ENCODE results near the gene PPIP5K1.
A peak's percentile ranks its signal among the peaks of the same experiment; 100 is the strongest.

Gene PPIP5K1

GRCh38 chr15:43516801-43517353 is 73.1 kb downstream of the PPIP5K1 start:
- no peak for DNase-seq

- DNase-seq: no peak
Measured at GRCh38 chr15:43516185-43516584, 73.8 kb downstream of the PPIP5K1 start.

GRCh38 chr15:43515741-43516140 is 74.3 kb downstream of the PPIP5K1 start:
- DNase-seq: no peak

- no peak for DNase-seq
Measured at GRCh38 chr15:43514241-43515057, 75.6 kb downstream of the PPIP5K1 start.

GRCh38 chr15:43513550-43513949 is 76.5 kb downstream of the PPIP5K1 start:
- DNase-seq: no peak

GRCh38 chr15:43511012-43511885 is 78.8 kb downstream of the PPIP5K1 start:
- DNase-seq: no peak

- peak; percentile 96 for DNase-seq
Measured at GRCh38 chr15:43510200-43511011, 79.6 kb downstream of the PPIP5K1 start.

GRCh38 chr15:43509660-43510199 is 80.3 kb downstream of the PPIP5K1 start:
- DNase-seq: no peak

GRCh38 chr15:43508991-43509659 is 80.9 kb downstream of the PPIP5K1 start:
- no peak for DNase-seq

- DNase-seq: no peak
Measured at GRCh38 chr15:43508421-43508820, 81.6 kb downstream of the PPIP5K1 start.

- no peak for DNase-seq
Measured at GRCh38 chr15:43505738-43506137, 84.3 kb downstream of the PPIP5K1 start.

- no peak for DNase-seq
Measured at GRCh38 chr15:43499635-43500034, 90.4 kb downstream of the PPIP5K1 start.

GRCh38 chr15:43498990-43499389 is 91.0 kb downstream of the PPIP5K1 start:
- DNase-seq: no peak

- no peak for DNase-seq
Measured at GRCh38 chr15:43493703-43494472, 96.1 kb downstream of the PPIP5K1 start.

GRCh38 chr15:43492673-43493601 is 97.1 kb downstream of the PPIP5K1 start, which contains the start of gene TP53BP1:
TSS of gene TP53BP1 (minus strand) at chr15:43493156. CDS start at chr15:43493043, 113 bp downstream.
- DNase-seq: peak; percentile 80

GRCh38 chr15:43492266-43492665 is 97.7 kb downstream of the PPIP5K1 start:
- DNase-seq: no peak

- DNase-seq: no peak
Measured at GRCh38 chr15:43489191-43489590, 100.8 kb downstream of the PPIP5K1 start.

GRCh38 chr15:43488790-43489189 is 101.2 kb downstream of the PPIP5K1 start:
- DNase-seq: no peak

GRCh38 chr15:43487271-43487895 is 102.6 kb downstream of the PPIP5K1 start:
- DNase-seq: no peak

Data from GOT3 (cell line).